ENCODE results near the gene KRTAP1-1.
"Not testable (repeated sequence)": the region's sequence is repeated elsewhere in the genome, so short reads cannot be mapped to it uniquely, and the experiment has no call there.

Gene KRTAP1-1

GRCh38 chr17:41010441-41010840 lies 30.8 kb downstream of the KRTAP1-1 start:
- no peak for DNase-seq

- no peak for DNase-seq
Observed at GRCh38 chr17:41009936-41010335, 31.3 kb downstream of the KRTAP1-1 start.

GRCh38 chr17:41009301-41009760 lies 31.9 kb downstream of the KRTAP1-1 start:
- DNase-seq, result peak; percentile 85

- peak; percentile 94 for DNase-seq
Observed at GRCh38 chr17:41008811-41009210, 32.4 kb downstream of the KRTAP1-1 start, which contains the start of gene KRTAP3-1. TSS of gene KRTAP3-1 (minus strand) at chr17:41009128. CDS start at chr17:41009074, 54 bp downstream.

- peak; percentile 91 for DNase-seq
Observed at GRCh38 chr17:41004397-41004796, 36.9 kb downstream of the KRTAP1-1 start.

GRCh38 chr17:41003926-41004325 lies 37.3 kb downstream of the KRTAP1-1 start:
- DNase-seq, result peak; percentile 88

- DNase-seq, result no peak
Observed at GRCh38 chr17:41002814-41003213, 38.4 kb downstream of the KRTAP1-1 start.

GRCh38 chr17:41001795-41002194 lies 39.5 kb downstream of the KRTAP1-1 start:
- DNase-seq, result no peak

GRCh38 chr17:40999563-40999962 lies 41.7 kb downstream of the KRTAP1-1 start, which contains the start of gene KRTAP3-2:
TSS of gene KRTAP3-2 (minus strand) at chr17:40999906. CDS start at chr17:40999853, 53 bp downstream.
- DNase-seq, result not testable (repeated sequence)

GRCh38 chr17:40997361-40997760 lies 43.9 kb downstream of the KRTAP1-1 start:
- no peak for DNase-seq

GRCh38 chr17:40996829-40997228 lies 44.4 kb downstream of the KRTAP1-1 start:
- no peak for DNase-seq

- no peak for DNase-seq
Observed at GRCh38 chr17:40995116-40995515, 46.1 kb downstream of the KRTAP1-1 start.

GRCh38 chr17:40993839-40994238 lies 47.4 kb downstream of the KRTAP1-1 start, which contains the start of gene KRTAP3-3:
TSS of gene KRTAP3-3 (minus strand) at chr17:40994164. CDS start at chr17:40994097, 67 bp downstream.
- peak; percentile 98 for DNase-seq

- no peak for DNase-seq
Observed at GRCh38 chr17:40993084-40993483, 48.2 kb downstream of the KRTAP1-1 start.

GRCh38 chr17:40992666-40993065 lies 48.6 kb downstream of the KRTAP1-1 start:
- DNase-seq, result peak; percentile 47
